Measurements from ENCODE around the gene ZNF200.

ZNF200 gene

GRCh38 chr16:3234543-3234856, 458 bp downstream of the ZNF200 start:
- Histone ChIP-seq H3K9me3 (ENCODE audit: insufficient read depth, low read depth, low read length) (no peaks in the 10 kb centered on the region), H3K4me3 (ENCODE audit: low read length, poor library complexity, severe bottlenecking) (peak overlapping the region; percentile 93), H4K20me1 (ENCODE audit: insufficient read depth, low read length, poor library complexity, severe bottlenecking) (peaks cover 12% of the 10 kb centered on the region), H3K4me1 (ENCODE audit: insufficient read depth, low read length, poor library complexity, severe bottlenecking) (peaks cover 16% of the 10 kb centered on the region), H3K9ac (ENCODE audit: low read depth, low read length, poor library complexity, severe bottlenecking) (peak overlapping the region; percentile 92), H3K4me2 (ENCODE audit: low read depth, low read length, poor library complexity, severe bottlenecking) (peak overlapping the region; percentile 87), H3K27me3 (ENCODE audit: insufficient read depth, low read length, poor library complexity, severe bottlenecking) (no peaks in the 10 kb centered on the region), H3F3A (ENCODE audit: low read depth) (no peaks in the 10 kb centered on the region), H3K36me3 (ENCODE audit: insufficient read depth, low read length) (peaks cover 4% of the 10 kb centered on the region; the same call in 1 of the 2 replicates), H2AFZ (ENCODE audit: low read length) (peak overlapping the region; percentile 79; the same call in 1 of the 2 replicates), H3K9me2 (replicated peaks; ENCODE audit: low read depth, low read length) (no peaks in the 10 kb centered on the region), H3K79me2 (ENCODE audit: insufficient read depth, low read length) (peaks cover 24% of the 10 kb centered on the region)
- TF ChIP-seq EZH2phosphoT487 (IDR thresholded peaks at IDR 0.05; ENCODE audit: borderline replicate concordance) (no peak), CTCF (conservative IDR thresholded peaks at IDR 0.05; ENCODE audit: low read length) (no peak)

- H3K9me2 ChIP-seq (replicated peaks; ENCODE audit: low read depth, low read length): no peaks in the 10 kb centered on the region
- no peak overlapping the region for H3K4me3 ChIP-seq (ENCODE audit: low read length, poor library complexity, severe bottlenecking)
- H3K27me3 ChIP-seq (ENCODE audit: insufficient read depth, low read length, poor library complexity, severe bottlenecking): no peaks in the 10 kb centered on the region
- H3K4me2 ChIP-seq (ENCODE audit: low read depth, low read length, poor library complexity, severe bottlenecking): no peak overlapping the region
- H3K79me2 ChIP-seq (ENCODE audit: insufficient read depth, low read length): no peaks in the 10 kb centered on the region
- TF ChIP-seq EZH2phosphoT487 (IDR thresholded peaks at IDR 0.05; ENCODE audit: borderline replicate concordance) (no peak), CTCF (conservative IDR thresholded peaks at IDR 0.05; ENCODE audit: low read length) (no peak)
- H3K36me3 ChIP-seq (ENCODE audit: insufficient read depth, low read length): peaks cover 31% of the 10 kb centered on the region; the same call in 1 of the 2 replicates
- no peaks in the 10 kb centered on the region for H4K20me1 ChIP-seq (ENCODE audit: insufficient read depth, low read length, poor library complexity, severe bottlenecking)
- no peak overlapping the region for H3K9ac ChIP-seq (ENCODE audit: low read depth, low read length, poor library complexity, severe bottlenecking)
- H3K4me1 ChIP-seq (ENCODE audit: insufficient read depth, low read length, poor library complexity, severe bottlenecking): no peaks in the 10 kb centered on the region
- peaks cover 14% of the 10 kb centered on the region; the same call in 1 of the 2 replicates for H3K9me3 ChIP-seq (ENCODE audit: insufficient read depth, low read depth, low read length)
- H2AFZ ChIP-seq (ENCODE audit: low read length): no peak overlapping the region
- H3F3A ChIP-seq (ENCODE audit: low read depth): no peaks in the 10 kb centered on the region
Measured at GRCh38 chr16:3223913-3224515, 10.9 kb downstream of the ZNF200 start.

GRCh38 chr16:3220839-3221238, 14.1 kb downstream of the ZNF200 start:
- peaks cover 21% of the 10 kb centered on the region; the same call in 1 of the 2 replicates for H3K36me3 ChIP-seq (ENCODE audit: insufficient read depth, low read length)
- no peak overlapping the region for H3K9ac ChIP-seq (ENCODE audit: low read depth, low read length, poor library complexity, severe bottlenecking)
- H3K4me1 ChIP-seq (ENCODE audit: insufficient read depth, low read length, poor library complexity, severe bottlenecking): no peaks in the 10 kb centered on the region
- no peak overlapping the region for H3K4me2 ChIP-seq (ENCODE audit: low read depth, low read length, poor library complexity, severe bottlenecking)
- no peaks in the 10 kb centered on the region for H3F3A ChIP-seq (ENCODE audit: low read depth)
- peaks cover 14% of the 10 kb centered on the region; the same call in 1 of the 2 replicates for H3K9me3 ChIP-seq (ENCODE audit: insufficient read depth, low read depth, low read length)
- TF ChIP-seq EZH2phosphoT487 (IDR thresholded peaks at IDR 0.05; ENCODE audit: borderline replicate concordance) (no peak), CTCF (conservative IDR thresholded peaks at IDR 0.05; ENCODE audit: low read length) (no peak)
- no peaks in the 10 kb centered on the region for H3K27me3 ChIP-seq (ENCODE audit: insufficient read depth, low read length, poor library complexity, severe bottlenecking)
- no peaks in the 10 kb centered on the region for H3K9me2 ChIP-seq (replicated peaks; ENCODE audit: low read depth, low read length)
- H4K20me1 ChIP-seq (ENCODE audit: insufficient read depth, low read length, poor library complexity, severe bottlenecking): no peaks in the 10 kb centered on the region
- H3K4me3 ChIP-seq (ENCODE audit: low read length, poor library complexity, severe bottlenecking): no peak overlapping the region
- no peaks in the 10 kb centered on the region for H3K79me2 ChIP-seq (ENCODE audit: insufficient read depth, low read length)
- no peak overlapping the region for H2AFZ ChIP-seq (ENCODE audit: low read length)
